WTC11 (cell line): ENCODE measurements around the gene RRP8. TPM values are rescaled to one million over a fixed set of nuclear protein-coding genes. Genes with fewer than 3 reads are reported as not detected.

Experiments
- ATAC-seq: fragments of 200-7000 bp; cut with Tn5 transposase; 2 replicates; pipeline ENCODE4 v1.10.0; 2021; ENCODE audit warnings: mild to moderate bottlenecking, moderate library complexity
- CTCF ChIA-PET: fragments of 300-600 bp; sonication (Branson Sonifier 250); formaldehyde crosslinking; loops from one replicate; lab custom pipeline; 2021; ENCODE audit warnings: antibody characterized with exemption; lab: Charles Lee
- POLR2A ChIA-PET: fragments of 350-600 bp; sonication (Branson Sonifier 250); formaldehyde crosslinking; loops from one replicate; lab custom pipeline; 2021; ENCODE audit warnings: antibody characterized with exemption; lab: Charles Lee
- DNase-seq: peaks from one replicate; pipeline ENCODE4 v3.0.0; 2021; ENCODE audit warnings: low spot score
- H3K27ac Mint-ChIP-seq: 2 replicates; pipeline ENCODE4 v1.8.0; 2021; ENCODE audit warnings: mixed read lengths
- H3K27me3 Mint-ChIP-seq: 2 replicates; pipeline ENCODE4 v1.8.0; 2021; ENCODE audit warnings: low read depth, mild to moderate bottlenecking, moderate library complexity, mixed read lengths
- H3K36me3 Mint-ChIP-seq: 2 replicates; pipeline ENCODE4 v1.8.0; 2021; ENCODE audit warnings: mixed read lengths
- H3K4me1 Mint-ChIP-seq: 2 replicates; pipeline ENCODE4 v1.8.0; 2022; ENCODE audit warnings: mixed read lengths
- H3K4me3 Mint-ChIP-seq: 2 replicates; pipeline ENCODE4 v1.8.0; 2021; ENCODE audit warnings: mild to moderate bottlenecking, moderate library complexity, mixed read lengths
- H3K9me3 Mint-ChIP-seq: 2 replicates; pipeline ENCODE4 v1.8.0; 2021; ENCODE audit warnings: mixed read lengths
- ARID4B ChIP-seq: sonication (generic); formaldehyde crosslinking; IDR thresholded peaks from 2 replicates; pipeline ENCODE4 v1.8.0; 2023; ENCODE audit warnings: missing genetic modification reagents, mild to moderate bottlenecking, borderline replicate concordance
- ATF3 ChIP-seq: sonication (generic); formaldehyde crosslinking; conservative IDR thresholded peaks from 2 replicates; pipeline ENCODE4 v1.8.1; 2022; ENCODE audit warnings: mild to moderate bottlenecking, missing genetic modification reagents
- E2F4 ChIP-seq: sonication (generic); formaldehyde crosslinking; IDR thresholded peaks from 2 replicates; pipeline ENCODE4 v1.8.1; 2022; ENCODE audit warnings: low read depth, mild to moderate bottlenecking, moderate library complexity, missing genetic modification reagents, borderline replicate concordance
- E2F5 ChIP-seq: sonication (generic); formaldehyde crosslinking; IDR thresholded peaks from 2 replicates; pipeline ENCODE4 v1.8.1; 2022; ENCODE audit warnings: mild to moderate bottlenecking, moderate library complexity, missing genetic modification reagents
- EMX1 ChIP-seq: fragments of 250-450 bp; sonication (Bioruptor Pico); IDR thresholded peaks from 2 replicates; pipeline ENCODE4 v1.8.0; 2021; ENCODE audit warnings: mild to moderate bottlenecking
- HMGA2 ChIP-seq: fragments of 250-450 bp; sonication (Bioruptor Pico); IDR thresholded peaks from 2 replicates; pipeline ENCODE4 v1.4.0; 2021; ENCODE audit warnings: mild to moderate bottlenecking, moderate library complexity
- KAT7 ChIP-seq: sonication (generic); formaldehyde crosslinking; IDR thresholded peaks from 2 replicates; pipeline ENCODE4 v1.8.1; 2023; ENCODE audit warnings: missing genetic modification reagents, mild to moderate bottlenecking, borderline replicate concordance
- MYBL2 ChIP-seq: sonication (generic); formaldehyde crosslinking; IDR thresholded peaks from 2 replicates; pipeline ENCODE4 v1.8.1; 2023; ENCODE audit warnings: mild to moderate bottlenecking, moderate library complexity, missing genetic modification reagents
- NFYB ChIP-seq: sonication (generic); formaldehyde crosslinking; conservative IDR thresholded peaks from 2 replicates; pipeline ENCODE4 v1.8.0; 2022; ENCODE audit warnings: low read depth, missing genetic modification reagents
- RORB ChIP-seq: fragments of 250-450 bp; sonication (Bioruptor Pico); IDR thresholded peaks from 2 replicates; pipeline ENCODE4 v1.9.0; 2021; ENCODE audit warnings: mild to moderate bottlenecking
- ZBTB43 ChIP-seq: sonication (generic); formaldehyde crosslinking; IDR thresholded peaks from 2 replicates; pipeline ENCODE4 v1.8.1; 2023; ENCODE audit warnings: mild to moderate bottlenecking, missing genetic modification reagents
- ZNF138 ChIP-seq: sonication (generic); formaldehyde crosslinking; conservative IDR thresholded peaks from 2 replicates; pipeline ENCODE4 v1.8.1; 2022; ENCODE audit warnings: mild to moderate bottlenecking, moderate library complexity, missing genetic modification reagents
- ZNF219 ChIP-seq: sonication (generic); formaldehyde crosslinking; IDR thresholded peaks from 2 replicates; pipeline ENCODE4 v1.8.0; 2023; ENCODE audit warnings: missing genetic modification reagents, mild to moderate bottlenecking, borderline replicate concordance
- ZNF317 ChIP-seq: sonication (generic); formaldehyde crosslinking; IDR thresholded peaks from 2 replicates; pipeline ENCODE4 v1.8.1; 2023; ENCODE audit warnings: low read depth, mild to moderate bottlenecking, moderate library complexity, missing genetic modification reagents, borderline replicate concordance
- ZNF671 ChIP-seq: fragments of 250-450 bp; sonication (Bioruptor Pico); IDR thresholded peaks from 2 replicates; pipeline ENCODE4 v1.8.0; 2021; ENCODE audit warnings: mild to moderate bottlenecking
- total RNA-seq: library from RNA; stranded (reverse); gene quantifications from 3 replicates; pipeline ENCODE4 v1.2.3, GENCODE V29; 2021
- TF ChIP-seq, protein P1 (sequence below): fragments of 250-450 bp; sonication (Bioruptor Pico); IDR thresholded peaks from 2 replicates; pipeline ENCODE4 v1.9.0; 2021; ENCODE audit warnings: mild to moderate bottlenecking
- TF ChIP-seq, protein P2 (sequence below): sonication (generic); formaldehyde crosslinking; IDR thresholded peaks from 2 replicates; pipeline ENCODE4 v1.8.1; 2023; ENCODE audit warnings: mild to moderate bottlenecking, moderate library complexity, missing genetic modification reagents
- TF ChIP-seq, protein P3 (sequence below): fragments of 250-450 bp; sonication (Bioruptor Pico); conservative IDR thresholded peaks from 2 replicates; pipeline ENCODE4 v1.9.0; 2021; ENCODE audit warnings: mild to moderate bottlenecking

Gene RRP8
- total RNA-seq, 1 experiment from 2014 or later: 15.0 TPM

- TF ChIP-seq ARID4B (CRISPR knock-in tag) (0 out of 2 replicates have a peak, but pooled peaks have one; percentile 37), ZNF671 (CRISPR knock-in tag) (peak; percentile 17; the same call in 1 of the 2 replicates), ZNF138 (CRISPR knock-in tag) (no peak), EMX1 (0 out of 2 replicates have a peak, but pooled peaks have one; percentile 63), MYBL2 (CRISPR knock-in tag) (no peak), RORB (CRISPR knock-in tag) (no peak; the same call in 1 of the 2 replicates), ZNF219 (no peak)
Measured at GRCh38 chr11:6611963-6612212, 8.5 kb upstream of the RRP8 start (continued).

DNA sequence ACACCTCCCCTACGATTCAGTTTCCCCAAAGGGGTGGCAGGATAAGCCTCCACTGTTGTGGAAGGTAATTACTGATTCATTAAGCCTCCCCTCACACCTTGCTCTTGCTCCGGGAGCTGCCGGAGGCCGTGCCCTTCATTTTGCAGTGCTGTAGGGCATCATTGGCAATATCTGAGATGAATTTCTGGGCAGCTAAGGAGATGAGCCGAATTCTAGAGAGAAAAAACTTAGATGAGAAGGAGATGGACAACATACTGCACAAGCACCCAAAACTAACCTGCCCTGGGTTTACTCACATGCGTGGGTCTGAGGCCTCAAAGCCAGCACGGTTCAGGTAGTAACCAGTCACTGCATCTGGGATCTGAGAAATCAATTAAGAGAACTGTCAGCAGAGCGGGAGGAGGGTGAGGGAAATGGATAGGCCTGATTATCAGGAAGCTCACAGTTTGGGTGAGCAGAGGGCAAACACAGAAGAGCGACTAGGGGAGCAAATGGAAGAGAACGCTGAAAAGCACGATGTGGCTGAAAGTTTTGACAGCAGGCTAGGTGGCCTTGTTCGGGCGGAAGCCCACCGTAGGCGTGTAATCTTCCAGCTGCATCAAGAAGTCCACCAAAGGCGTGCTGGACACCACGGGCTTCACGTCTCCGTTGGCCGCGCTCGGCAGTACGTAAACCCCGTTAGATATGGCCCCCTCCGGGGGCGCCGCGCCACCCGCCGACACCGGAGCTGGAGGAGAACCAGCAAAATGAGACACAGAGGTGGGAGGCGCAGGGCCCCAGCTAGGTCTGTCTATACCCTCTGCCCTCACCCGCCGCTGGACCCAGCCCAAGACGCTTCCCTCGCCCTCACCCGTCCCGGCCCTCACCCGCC lies 7.9 kb upstream of the RRP8 start:
- Mint-ChIP-seq H3K27ac (peak overlapping the region; percentile 86), H3K9me3 (no peaks in the 10 kb centered on the region), H3K4me3 (peak overlapping the region; percentile 88), H3K4me1 (peaks cover 16% of the 10 kb centered on the region), H3K36me3 (peaks cover 36% of the 10 kb centered on the region), H3K27me3 (no peaks in the 10 kb centered on the region)
- peak; percentile 24 for DNase-seq
- peak; percentile 5 for ATAC-seq
- ChIA-PET POLR2A (interaction anchor here (0.6 to 2.1 kb wide), 12 partner anchors 7 to 137 kb away, joined by 3 to 7 read pairs (median 4); partner anchors contain the start of genes ARFIP2, TIMM10B and TRIM3), CTCF (interaction anchor here (0.6 to 2.1 kb wide), 15 partner anchors 8 to 232 kb away, joined by 3 to 13 read pairs (median 4); partner anchors contain the start of gene MRPL17)
- peak; percentile 27; the same call in 1 of the 2 replicates for TF ChIP-seq NFYB
- TF ChIP-seq ZBTB43 (CRISPR knock-in tag): no peak
- TF ChIP-seq, protein P1, sequence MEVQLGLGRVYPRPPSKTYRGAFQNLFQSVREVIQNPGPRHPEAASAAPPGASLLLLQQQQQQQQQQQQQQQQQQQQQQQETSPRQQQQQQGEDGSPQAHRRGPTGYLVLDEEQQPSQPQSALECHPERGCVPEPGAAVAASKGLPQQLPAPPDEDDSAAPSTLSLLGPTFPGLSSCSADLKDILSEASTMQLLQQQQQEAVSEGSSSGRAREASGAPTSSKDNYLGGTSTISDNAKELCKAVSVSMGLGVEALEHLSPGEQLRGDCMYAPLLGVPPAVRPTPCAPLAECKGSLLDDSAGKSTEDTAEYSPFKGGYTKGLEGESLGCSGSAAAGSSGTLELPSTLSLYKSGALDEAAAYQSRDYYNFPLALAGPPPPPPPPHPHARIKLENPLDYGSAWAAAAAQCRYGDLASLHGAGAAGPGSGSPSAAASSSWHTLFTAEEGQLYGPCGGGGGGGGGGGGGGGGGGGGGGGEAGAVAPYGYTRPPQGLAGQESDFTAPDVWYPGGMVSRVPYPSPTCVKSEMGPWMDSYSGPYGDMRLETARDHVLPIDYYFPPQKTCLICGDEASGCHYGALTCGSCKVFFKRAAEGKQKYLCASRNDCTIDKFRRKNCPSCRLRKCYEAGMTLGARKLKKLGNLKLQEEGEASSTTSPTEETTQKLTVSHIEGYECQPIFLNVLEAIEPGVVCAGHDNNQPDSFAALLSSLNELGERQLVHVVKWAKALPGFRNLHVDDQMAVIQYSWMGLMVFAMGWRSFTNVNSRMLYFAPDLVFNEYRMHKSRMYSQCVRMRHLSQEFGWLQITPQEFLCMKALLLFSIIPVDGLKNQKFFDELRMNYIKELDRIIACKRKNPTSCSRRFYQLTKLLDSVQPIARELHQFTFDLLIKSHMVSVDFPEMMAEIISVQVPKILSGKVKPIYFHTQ (CRISPR knock-in tag): 0 out of 2 replicates have a peak, but pooled peaks have one; percentile 6
- TF ChIP-seq ATF3 (CRISPR knock-in tag): no peak
- no peak for TF ChIP-seq ZNF671 (CRISPR knock-in tag)
- TF ChIP-seq, protein P2, sequence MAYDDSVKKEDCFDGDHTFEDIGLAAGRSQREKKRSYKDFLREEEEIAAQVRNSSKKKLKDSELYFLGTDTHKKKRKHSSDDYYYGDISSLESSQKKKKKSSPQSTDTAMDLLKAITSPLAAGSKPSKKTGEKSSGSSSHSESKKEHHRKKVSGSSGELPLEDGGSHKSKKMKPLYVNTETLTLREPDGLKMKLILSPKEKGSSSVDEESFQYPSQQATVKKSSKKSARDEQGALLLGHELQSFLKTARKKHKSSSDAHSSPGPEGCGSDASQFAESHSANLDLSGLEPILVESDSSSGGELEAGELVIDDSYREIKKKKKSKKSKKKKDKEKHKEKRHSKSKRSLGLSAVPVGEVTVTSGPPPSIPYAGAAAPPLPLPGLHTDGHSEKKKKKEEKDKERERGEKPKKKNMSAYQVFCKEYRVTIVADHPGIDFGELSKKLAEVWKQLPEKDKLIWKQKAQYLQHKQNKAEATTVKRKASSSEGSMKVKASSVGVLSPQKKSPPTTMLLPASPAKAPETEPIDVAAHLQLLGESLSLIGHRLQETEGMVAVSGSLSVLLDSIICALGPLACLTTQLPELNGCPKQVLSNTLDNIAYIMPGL (CRISPR knock-in tag): no peak
- TF ChIP-seq ZNF317 (CRISPR knock-in tag): no peak
- TF ChIP-seq, protein P3, sequence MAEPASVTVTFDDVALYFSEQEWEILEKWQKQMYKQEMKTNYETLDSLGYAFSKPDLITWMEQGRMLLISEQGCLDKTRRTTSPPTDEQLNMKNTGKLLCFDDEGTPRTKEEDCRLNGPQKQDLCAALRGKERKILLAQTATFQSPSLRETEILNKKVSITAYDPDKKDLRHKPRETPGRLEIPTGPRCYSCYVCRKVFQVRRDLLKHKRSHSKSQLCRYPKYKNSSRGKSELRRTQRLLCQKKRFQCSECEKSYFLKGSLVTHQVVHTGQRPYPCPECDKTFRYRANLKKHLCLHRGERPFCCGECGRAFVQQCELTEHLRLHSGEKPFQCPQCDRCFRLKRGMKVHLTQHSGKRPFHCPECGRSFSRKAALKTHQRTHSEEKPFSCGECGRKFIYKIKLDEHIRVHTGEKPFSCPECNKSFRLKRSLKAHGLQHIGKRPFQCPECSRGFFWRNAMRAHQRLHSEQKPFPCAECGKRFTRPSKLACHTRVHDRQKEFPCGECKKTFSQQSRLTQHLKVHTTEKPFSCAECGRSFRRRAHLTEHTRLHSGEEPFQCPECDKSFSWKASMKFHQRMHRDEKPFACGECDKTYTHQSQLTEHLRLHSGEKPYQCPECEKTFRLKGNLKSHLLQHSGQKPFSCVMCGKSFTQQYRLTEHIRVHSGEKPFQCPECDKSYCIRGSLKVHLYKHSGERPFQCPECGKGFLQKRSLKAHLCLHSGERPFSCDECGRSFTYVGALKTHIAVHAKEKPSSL (CRISPR knock-in tag): no peak
- TF ChIP-seq E2F5 (CRISPR knock-in tag): no peak
- no peak for TF ChIP-seq E2F4 (CRISPR knock-in tag)
- no peak for TF ChIP-seq KAT7 (CRISPR knock-in tag)
- TF ChIP-seq HMGA2 (CRISPR knock-in tag): no peak
